ENCODE data around the gene MAGEC2.

Gene MAGEC2

GRCh38 chrX:142204522-142205433 lies at the start of gene MAGEC2:
TSS of gene MAGEC2 (minus strand) at chrX:142205290. CDS start at chrX:142203987, 1,303 bp downstream.
- no peak for FAIRE-seq

GRCh38 chrX:142251680-142252079 lies 46.6 kb upstream of the MAGEC2 start:
- no peak for FAIRE-seq

GRCh38 chrX:142251202-142251601 lies 46.1 kb upstream of the MAGEC2 start:
- no peak for FAIRE-seq

GRCh38 chrX:142250502-142250901 lies 45.4 kb upstream of the MAGEC2 start:
- FAIRE-seq, result no peak

GRCh38 chrX:142249721-142250120 lies 44.6 kb upstream of the MAGEC2 start:
- FAIRE-seq, result no peak

GRCh38 chrX:142244568-142244967 lies 39.5 kb upstream of the MAGEC2 start:
- no peak for FAIRE-seq

GRCh38 chrX:142238536-142238935 lies 33.4 kb upstream of the MAGEC2 start:
- no peak for FAIRE-seq

GRCh38 chrX:142233400-142233799 lies 28.3 kb upstream of the MAGEC2 start:
- FAIRE-seq, result no peak

GRCh38 chrX:142214081-142214480 lies 9.0 kb upstream of the MAGEC2 start:
- no peak for FAIRE-seq

GRCh38 chrX:142201113-142201512 lies 4.0 kb downstream of the MAGEC2 start:
- no peak for FAIRE-seq

- no peak for FAIRE-seq
These were observed 19.0 kb downstream of the MAGEC2 start for GRCh38 chrX:142186103-142186502.

- FAIRE-seq, result no peak
These were observed 20.1 kb downstream of the MAGEC2 start for GRCh38 chrX:142184756-142185602.

GRCh38 chrX:142156567-142156966 lies 48.5 kb downstream of the MAGEC2 start:
- FAIRE-seq, result no peak
